ENCODE measurements around the gene FAM120B. TPM values are rescaled to one million over a fixed set of nuclear protein-coding genes. Genes with fewer than 3 reads are reported as not detected.

Gene FAM120B
- total RNA-seq, 1 experiment from 2014 or later = 16.7 TPM

GRCh38 chr6:170279426-170279825, 27.1 kb upstream of the FAM120B start:
- H3T11ph ChIP-seq (ENCODE audit: low read length) = no peak overlapping the region
- no peak overlapping the region for H3K27ac ChIP-seq (ENCODE audit: insufficient read length, low read depth, low read length)
- no peak overlapping the region for H3K9ac ChIP-seq (ENCODE audit: extremely low read depth, insufficient read length, low read length)
- no peak overlapping the region for H3K4me2 ChIP-seq (ENCODE audit: insufficient read depth, insufficient read length, low read length)
- H2BK15ac ChIP-seq (ENCODE audit: low read depth, low read length) = no peak overlapping the region
- no peaks in the 10 kb centered on the region for H3K79me2 ChIP-seq (ENCODE audit: insufficient read depth, low read length)
- TF ChIP-seq CTCF (conservative IDR thresholded peaks at IDR 0.05) = no peak
- Mint-ChIP-seq H3K27ac (no peak overlapping the region; a peak in 1 of 7 replicates), H3K27me3 (ENCODE audit: low read depth) (peaks cover 36% of the 10 kb centered on the region), H3K4me3 (no peak overlapping the region), H3K9me3 (no peaks in the 10 kb centered on the region), H3K36me3 (ENCODE audit: insufficient read depth in 1 of 3, low read depth in 3 of 3) (peaks cover 0 to 10% (median 7%) of the 10 kb centered on the region in 3 experiments; a peak in 4 of 7 replicates), H3K4me1 (peaks cover 5 to 23% of the 10 kb centered on the region in 2 experiments; a peak in 3 of 4 replicates)
- H3K56ac ChIP-seq (ENCODE audit: insufficient read length, low read depth, low read length) = no peak overlapping the region
- no peak overlapping the region for H2BK20ac ChIP-seq (ENCODE audit: low read depth, low read length, poor library complexity, severe bottlenecking)
- no peak overlapping the region for H3K23ac ChIP-seq (ENCODE audit: insufficient read length, low read depth, low read length)
- H2BK120ac ChIP-seq (ENCODE audit: low read depth, low read length, poor library complexity, severe bottlenecking) = no peak overlapping the region
- H2AK5ac ChIP-seq (ENCODE audit: insufficient read length, low read length) = no peak overlapping the region
- H3K23me2 ChIP-seq (ENCODE audit: insufficient read length, low read depth, low read length, poor library complexity, severe bottlenecking) = no peaks in the 10 kb centered on the region
- H2BK12ac ChIP-seq (ENCODE audit: insufficient read length, low read depth, low read length) = no peak overlapping the region
- H4K91ac ChIP-seq (ENCODE audit: insufficient read length, low read depth, low read length) = no peak overlapping the region
- no peak for DNase-seq
- H3K4me1 ChIP-seq (ENCODE audit: insufficient read depth, low read length) = peaks cover 3% of the 10 kb centered on the region; the same call in 1 of the 2 replicates
- no peak overlapping the region for H3K4ac ChIP-seq (ENCODE audit: low read depth, low read length)
- no peak overlapping the region for H4K5ac ChIP-seq (ENCODE audit: insufficient read length, low read depth, low read length)
- H3K79me1 ChIP-seq (ENCODE audit: insufficient read depth, low read depth, low read length, poor library complexity, severe bottlenecking) = no peaks in the 10 kb centered on the region
- no peak overlapping the region for H3K14ac ChIP-seq (ENCODE audit: insufficient read depth, low read length)
- no peak overlapping the region for H2AFZ ChIP-seq (ENCODE audit: low read length)
- no peak overlapping the region for H2BK5ac ChIP-seq (ENCODE audit: insufficient read length, low read length)
- no CpG with 5 or more reads among the region's 8 CpGs for WGBS (ENCODE audit: extremely low coverage, insufficient read length, low lambda C conversion rate)
- no peaks in the 10 kb centered on the region for H3K27me3 ChIP-seq (ENCODE audit: insufficient read depth, low read length)
- no peaks in the 10 kb centered on the region for H4K20me1 ChIP-seq (ENCODE audit: control insufficient read depth, insufficient read depth, insufficient read length)
- no peak overlapping the region for H4K8ac ChIP-seq (replicated peaks; ENCODE audit: insufficient read length, low read depth, low read length)
- no peak overlapping the region for H3K18ac ChIP-seq (ENCODE audit: insufficient read length, low read depth, low read length)
- H3K9me3 ChIP-seq (ENCODE audit: control insufficient read depth, low read depth, low read length) = no peaks in the 10 kb centered on the region

All from H9 (cell line).